ENCODE measurements around the gene DAPK3.

DNA sequence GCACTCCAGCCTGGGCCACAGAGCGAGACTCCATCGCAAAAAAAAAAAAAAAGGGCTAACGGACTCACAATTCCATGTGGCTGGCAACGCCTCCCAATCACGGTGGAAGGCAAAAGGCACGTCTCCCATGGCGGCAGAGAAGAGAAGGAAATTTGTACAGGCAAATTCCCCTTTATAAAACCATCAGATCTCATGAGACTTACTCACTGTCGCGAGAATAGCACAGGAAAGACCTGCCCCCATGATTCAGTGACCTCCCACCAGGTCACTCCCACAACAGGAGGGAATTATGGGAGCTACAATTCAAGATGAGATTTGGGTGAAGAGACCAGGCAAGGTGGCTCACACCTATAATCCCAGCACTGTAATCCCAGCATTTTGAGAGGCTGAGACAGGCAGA lies 56.7 kb downstream of the DAPK3 start:
- TF ChIP-seq, protein P1, sequence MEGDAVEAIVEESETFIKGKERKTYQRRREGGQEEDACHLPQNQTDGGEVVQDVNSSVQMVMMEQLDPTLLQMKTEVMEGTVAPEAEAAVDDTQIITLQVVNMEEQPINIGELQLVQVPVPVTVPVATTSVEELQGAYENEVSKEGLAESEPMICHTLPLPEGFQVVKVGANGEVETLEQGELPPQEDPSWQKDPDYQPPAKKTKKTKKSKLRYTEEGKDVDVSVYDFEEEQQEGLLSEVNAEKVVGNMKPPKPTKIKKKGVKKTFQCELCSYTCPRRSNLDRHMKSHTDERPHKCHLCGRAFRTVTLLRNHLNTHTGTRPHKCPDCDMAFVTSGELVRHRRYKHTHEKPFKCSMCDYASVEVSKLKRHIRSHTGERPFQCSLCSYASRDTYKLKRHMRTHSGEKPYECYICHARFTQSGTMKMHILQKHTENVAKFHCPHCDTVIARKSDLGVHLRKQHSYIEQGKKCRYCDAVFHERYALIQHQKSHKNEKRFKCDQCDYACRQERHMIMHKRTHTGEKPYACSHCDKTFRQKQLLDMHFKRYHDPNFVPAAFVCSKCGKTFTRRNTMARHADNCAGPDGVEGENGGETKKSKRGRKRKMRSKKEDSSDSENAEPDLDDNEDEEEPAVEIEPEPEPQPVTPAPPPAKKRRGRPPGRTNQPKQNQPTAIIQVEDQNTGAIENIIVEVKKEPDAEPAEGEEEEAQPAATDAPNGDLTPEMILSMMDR (IDR thresholded peaks at IDR 0.05; ENCODE audit: low read length): no peak
- TF ChIP-seq EZH2 (IDR thresholded peaks at IDR 0.05; ENCODE audit: borderline replicate concordance, low read length): no peak

Data from OCI-LY1 (cell line).